Esophagus muscularis mucosa (tissue), 3 donors: ENCODE data around the gene CEP41.

Experiments used
- CTCF ChIP-seq, 3 experiments: fragments of 200-600 bp in 2 of 3; fragments of 450-650 bp in 1 of 3; sonication (generic) in 2 of 3; IDR thresholded peaks; one replicate each; pipeline ENCODE4 v1.5.1; 2017 to 2019; ENCODE audit warnings: antibody characterized with exemption in 3 of 3, mild to moderate bottlenecking in 2 of 3, moderate library complexity in 1 of 3
- EP300 ChIP-seq: sonication (generic); formaldehyde crosslinking; IDR thresholded peaks from one replicate; pipeline ENCODE4 v1.6.1; 2017; ENCODE audit warnings: antibody characterized with exemption

- TF ChIP-seq EP300 = no peak
- TF ChIP-seq CTCF (IDR thresholded peaks at IDR 0.05) = no peak
Observed at GRCh38 chr7:130369110-130369711, 71.6 kb downstream of the CEP41 start.
